GM23338 (cell line): ENCODE results near the gene CHRM4. TPM values are rescaled to one million over a fixed set of nuclear protein-coding genes. Genes with fewer than 3 reads are reported as not detected.

ENCODE experiments used
- ATAC-seq: fragments of 200-7000 bp; cut with Tn5 transposase; 3 replicates; pipeline ENCODE4 v1.9.1; 2020
- DNase-seq: peaks from one replicate; pipeline ENCODE4 v3.0.0-alpha.2; 2015; ENCODE audit warnings: low spot score
- H2AFZ ChIP-seq: fragments of 200-600 bp; sonication (generic); 2 replicates; pipeline ENCODE4 v1.8.0; 2016; ENCODE audit warnings: antibody characterized with exemption, mild to moderate bottlenecking, moderate library complexity
- H3F3A ChIP-seq: fragments of 200-600 bp; sonication (generic); replicated peaks from 2 replicates; pipeline ENCODE4 v1.8.0; 2017; ENCODE audit warnings: antibody characterized with exemption, mixed run types, low read depth
- H3K27ac ChIP-seq: fragments of 200-600 bp; sonication (generic); 2 replicates; pipeline ENCODE4 v1.6.1; 2016; ENCODE audit warnings: low read depth
- H3K27me3 ChIP-seq: fragments of 200-600 bp; sonication (generic); 2 replicates; pipeline ENCODE4 v1.8.0; 2016; ENCODE audit warnings: mild to moderate bottlenecking, mixed run types, moderate library complexity; ENCODE audit not compliant: insufficient read depth
- H3K36me3 ChIP-seq: fragments of 200-600 bp; sonication (generic); 2 replicates; pipeline ENCODE4 v1.8.0; 2016; ENCODE audit warnings: mild to moderate bottlenecking; ENCODE audit not compliant: insufficient read depth
- H3K4me1 ChIP-seq: fragments of 200-600 bp; sonication (generic); 2 replicates; pipeline ENCODE4 v1.8.0; 2016; ENCODE audit warnings: mild to moderate bottlenecking, moderate library complexity; ENCODE audit not compliant: insufficient read depth
- H3K4me2 ChIP-seq: fragments of 200-600 bp; sonication (generic); 2 replicates; pipeline ENCODE4 v1.7.1; 2017; ENCODE audit warnings: mixed run types
- H3K4me3 ChIP-seq: fragments of 200-600 bp; sonication (generic); 2 replicates; pipeline ENCODE4 v1.6.1; 2016; ENCODE audit warnings: mixed run types
- H3K79me2 ChIP-seq: fragments of 200-600 bp; sonication (generic); replicated peaks from 2 replicates; pipeline ENCODE4 v1.8.0; 2017; ENCODE audit warnings: mild to moderate bottlenecking; ENCODE audit not compliant: insufficient read depth
- H3K9me2 ChIP-seq: fragments of 200-600 bp; sonication (generic); 2 replicates; pipeline ENCODE4 v1.8.0; 2017; ENCODE audit not compliant: insufficient read depth
- H4K20me1 ChIP-seq: fragments of 200-600 bp; sonication (generic); replicated peaks from 2 replicates; pipeline ENCODE4 v1.8.0; 2017; ENCODE audit warnings: mild to moderate bottlenecking; ENCODE audit not compliant: insufficient read depth
- H3K27ac Mint-ChIP-seq: 2 replicates; pipeline ENCODE4 v1.8.0; 2020; ENCODE audit warnings: inconsistent platforms, mild to moderate bottlenecking, moderate library complexity, mixed read lengths
- H3K27me3 Mint-ChIP-seq: 3 replicates; pipeline ENCODE4 v1.8.0; 2022; ENCODE audit warnings: low read depth, mild to moderate bottlenecking, moderate library complexity, mixed read lengths, inconsistent platforms; ENCODE audit not compliant: insufficient read depth, poor library complexity
- H3K36me3 Mint-ChIP-seq: 3 replicates; pipeline ENCODE4 v1.8.0; 2021; ENCODE audit warnings: low read depth, mild to moderate bottlenecking, inconsistent platforms, moderate library complexity, mixed read lengths
- H3K4me1 Mint-ChIP-seq: 3 replicates; pipeline ENCODE4 v1.8.0; 2020; ENCODE audit warnings: mild to moderate bottlenecking, inconsistent platforms, mixed read lengths
- H3K4me3 Mint-ChIP-seq: 3 replicates; pipeline ENCODE4 v1.8.0; 2021; ENCODE audit warnings: moderate library complexity, mild to moderate bottlenecking, inconsistent platforms, mixed read lengths
- H3K9me3 Mint-ChIP-seq: 3 replicates; pipeline ENCODE4 v1.8.0; 2020; ENCODE audit warnings: moderate library complexity, mild to moderate bottlenecking, inconsistent platforms, mixed read lengths
- POLR2AphosphoS5 ChIP-seq: IDR thresholded peaks from 2 replicates; pipeline ENCODE4 v1.6.1; 2016; ENCODE audit warnings: antibody characterized with exemption, low read depth
- STAT1 ChIP-seq: IDR thresholded peaks from one replicate; pipeline ENCODE4 v1.6.1; 2016; ENCODE audit warnings: antibody characterized with exemption; ENCODE audit not compliant: unreplicated experiment
- polyA plus RNA-seq: library from polyadenylated mRNA; unstranded; fragments of >200 nt; fragmentation: Nextera tagmentation; extraction: Ambion mirVana; gene quantifications from 2 replicates; pipeline ENCODE4 v1.2.1, GENCODE V29; 2016
- total RNA-seq: library from RNA; depleted of rRNA; stranded (reverse); fragments of >200 nt; shearing (Covaris generic); gene quantifications from 2 replicates; pipeline ENCODE4 v1.2.3, GENCODE V29; 2014
- TF ChIP-seq, protein P1 (sequence below): fragments of 250-450 bp; sonication (Bioruptor Pico); IDR thresholded peaks from 2 replicates; pipeline ENCODE4 v1.5.0; 2020; ENCODE audit warnings: mild to moderate bottlenecking, moderate library complexity
- TF ChIP-seq, protein P2 (sequence below), 2 experiments: fragments of 200-600 bp in 1 of 2; sonication (generic) in 1 of 2; conservative IDR thresholded peaks; 2 replicates each; pipeline versions ENCODE4 v1.5.1 to v1.6.1; 2016 to 2017; ENCODE audit warnings: antibody characterized with exemption in 2 of 2, low read depth in 2 of 2, mild to moderate bottlenecking in 2 of 2, moderate library complexity in 1 of 2
- TF ChIP-seq, protein P3 (sequence below): IDR thresholded peaks from one replicate; pipeline ENCODE4 v1.6.1; 2018; ENCODE audit warnings: antibody characterized with exemption; ENCODE audit not compliant: unreplicated experiment

The CHRM4 gene
- total and polyA plus RNA-seq, 2 experiments from 2014 or later = 0.97 TPM; not detected in 1

DNA sequence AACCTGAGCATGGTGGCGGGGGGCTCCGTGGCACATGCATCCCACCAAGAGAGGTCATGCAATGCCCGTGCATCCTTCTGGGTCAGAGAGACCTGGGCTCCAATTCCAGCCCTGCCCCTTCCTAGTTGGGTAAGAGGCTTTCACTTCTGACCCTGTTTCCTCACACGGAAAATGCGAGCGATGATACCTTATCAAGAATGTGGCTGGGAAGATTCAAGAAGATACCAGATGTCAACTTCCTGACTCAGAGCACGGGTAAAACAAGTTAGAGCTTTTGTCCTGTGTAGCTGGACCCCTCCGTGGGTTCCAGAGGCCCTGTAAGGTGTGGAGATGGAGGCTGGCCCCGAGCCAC is 53.0 kb downstream of the CHRM4 start:
- H3K27me3 ChIP-seq = peaks cover 16% of the 10 kb centered on the region
- Mint-ChIP-seq H3K36me3 (no peaks in the 10 kb centered on the region), H3K4me1 (peaks cover 88% of the 10 kb centered on the region), H3K27ac (peak overlapping the region; percentile 96), H3K4me3 (peak overlapping the region; percentile 62), H3K27me3 (peaks cover 42% of the 10 kb centered on the region), H3K9me3 (no peaks in the 10 kb centered on the region)
- H3K79me2 ChIP-seq = no peaks in the 10 kb centered on the region
- peaks cover 78% of the 10 kb centered on the region for H3K4me1 ChIP-seq
- no peaks in the 10 kb centered on the region for H4K20me1 ChIP-seq
- TF ChIP-seq, protein P1, sequence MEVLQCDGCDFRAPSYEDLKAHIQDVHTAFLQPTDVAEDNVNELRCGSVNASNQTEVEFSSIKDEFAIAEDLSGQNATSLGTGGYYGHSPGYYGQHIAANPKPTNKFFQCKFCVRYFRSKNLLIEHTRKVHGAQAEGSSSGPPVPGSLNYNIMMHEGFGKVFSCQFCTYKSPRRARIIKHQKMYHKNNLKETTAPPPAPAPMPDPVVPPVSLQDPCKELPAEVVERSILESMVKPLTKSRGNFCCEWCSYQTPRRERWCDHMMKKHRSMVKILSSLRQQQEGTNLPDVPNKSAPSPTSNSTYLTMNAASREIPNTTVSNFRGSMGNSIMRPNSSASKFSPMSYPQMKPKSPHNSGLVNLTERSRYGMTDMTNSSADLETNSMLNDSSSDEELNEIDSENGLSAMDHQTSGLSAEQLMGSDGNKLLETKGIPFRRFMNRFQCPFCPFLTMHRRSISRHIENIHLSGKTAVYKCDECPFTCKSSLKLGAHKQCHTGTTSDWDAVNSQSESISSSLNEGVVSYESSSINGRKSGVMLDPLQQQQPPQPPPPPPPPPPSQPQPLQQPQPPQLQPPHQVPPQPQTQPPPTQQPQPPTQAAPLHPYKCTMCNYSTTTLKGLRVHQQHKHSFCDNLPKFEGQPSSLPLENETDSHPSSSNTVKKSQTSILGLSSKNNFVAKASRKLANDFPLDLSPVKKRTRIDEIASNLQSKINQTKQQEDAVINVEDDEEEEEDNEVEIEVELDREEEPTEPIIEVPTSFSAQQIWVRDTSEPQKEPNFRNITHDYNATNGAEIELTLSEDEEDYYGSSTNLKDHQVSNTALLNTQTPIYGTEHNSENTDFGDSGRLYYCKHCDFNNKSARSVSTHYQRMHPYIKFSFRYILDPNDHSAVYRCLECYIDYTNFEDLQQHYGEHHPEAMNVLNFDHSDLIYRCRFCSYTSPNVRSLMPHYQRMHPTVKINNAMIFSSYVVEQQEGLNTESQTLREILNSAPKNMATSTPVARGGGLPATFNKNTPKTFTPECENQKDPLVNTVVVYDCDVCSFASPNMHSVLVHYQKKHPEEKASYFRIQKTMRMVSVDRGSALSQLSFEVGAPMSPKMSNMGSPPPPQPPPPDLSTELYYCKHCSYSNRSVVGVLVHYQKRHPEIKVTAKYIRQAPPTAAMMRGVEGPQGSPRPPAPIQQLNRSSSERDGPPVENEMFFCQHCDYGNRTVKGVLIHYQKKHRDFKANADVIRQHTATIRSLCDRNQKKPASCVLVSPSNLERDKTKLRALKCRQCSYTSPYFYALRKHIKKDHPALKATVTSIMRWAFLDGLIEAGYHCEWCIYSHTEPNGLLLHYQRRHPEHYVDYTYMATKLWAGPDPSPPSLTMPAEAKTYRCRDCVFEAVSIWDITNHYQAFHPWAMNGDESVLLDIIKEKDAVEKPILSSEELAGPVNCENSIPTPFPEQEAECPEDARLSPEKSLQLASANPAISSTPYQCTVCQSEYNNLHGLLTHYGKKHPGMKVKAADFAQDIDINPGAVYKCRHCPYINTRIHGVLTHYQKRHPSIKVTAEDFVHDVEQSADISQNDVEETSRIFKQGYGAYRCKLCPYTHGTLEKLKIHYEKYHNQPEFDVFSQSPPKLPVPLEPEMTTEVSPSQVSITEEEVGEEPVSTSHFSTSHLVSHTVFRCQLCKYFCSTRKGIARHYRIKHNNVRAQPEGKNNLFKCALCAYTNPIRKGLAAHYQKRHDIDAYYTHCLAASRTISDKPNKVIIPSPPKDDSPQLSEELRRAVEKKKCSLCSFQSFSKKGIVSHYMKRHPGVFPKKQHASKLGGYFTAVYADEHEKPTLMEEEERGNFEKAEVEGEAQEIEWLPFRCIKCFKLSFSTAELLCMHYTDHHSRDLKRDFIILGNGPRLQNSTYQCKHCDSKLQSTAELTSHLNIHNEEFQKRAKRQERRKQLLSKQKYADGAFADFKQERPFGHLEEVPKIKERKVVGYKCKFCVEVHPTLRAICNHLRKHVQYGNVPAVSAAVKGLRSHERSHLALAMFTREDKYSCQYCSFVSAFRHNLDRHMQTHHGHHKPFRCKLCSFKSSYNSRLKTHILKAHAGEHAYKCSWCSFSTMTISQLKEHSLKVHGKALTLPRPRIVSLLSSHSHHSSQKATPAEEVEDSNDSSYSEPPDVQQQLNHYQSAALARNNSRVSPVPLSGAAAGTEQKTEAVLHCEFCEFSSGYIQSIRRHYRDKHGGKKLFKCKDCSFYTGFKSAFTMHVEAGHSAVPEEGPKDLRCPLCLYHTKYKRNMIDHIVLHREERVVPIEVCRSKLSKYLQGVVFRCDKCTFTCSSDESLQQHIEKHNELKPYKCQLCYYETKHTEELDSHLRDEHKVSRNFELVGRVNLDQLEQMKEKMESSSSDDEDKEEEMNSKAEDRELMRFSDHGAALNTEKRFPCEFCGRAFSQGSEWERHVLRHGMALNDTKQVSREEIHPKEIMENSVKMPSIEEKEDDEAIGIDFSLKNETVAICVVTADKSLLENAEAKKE (CRISPR knock-in tag) = 0 out of 2 replicates have a peak, but pooled peaks have one; percentile 3
- peak; percentile 25; the same call in 1 of the 2 replicates for TF ChIP-seq POLR2AphosphoS5
- TF ChIP-seq STAT1 = no peak
- TF ChIP-seq, protein P2, sequence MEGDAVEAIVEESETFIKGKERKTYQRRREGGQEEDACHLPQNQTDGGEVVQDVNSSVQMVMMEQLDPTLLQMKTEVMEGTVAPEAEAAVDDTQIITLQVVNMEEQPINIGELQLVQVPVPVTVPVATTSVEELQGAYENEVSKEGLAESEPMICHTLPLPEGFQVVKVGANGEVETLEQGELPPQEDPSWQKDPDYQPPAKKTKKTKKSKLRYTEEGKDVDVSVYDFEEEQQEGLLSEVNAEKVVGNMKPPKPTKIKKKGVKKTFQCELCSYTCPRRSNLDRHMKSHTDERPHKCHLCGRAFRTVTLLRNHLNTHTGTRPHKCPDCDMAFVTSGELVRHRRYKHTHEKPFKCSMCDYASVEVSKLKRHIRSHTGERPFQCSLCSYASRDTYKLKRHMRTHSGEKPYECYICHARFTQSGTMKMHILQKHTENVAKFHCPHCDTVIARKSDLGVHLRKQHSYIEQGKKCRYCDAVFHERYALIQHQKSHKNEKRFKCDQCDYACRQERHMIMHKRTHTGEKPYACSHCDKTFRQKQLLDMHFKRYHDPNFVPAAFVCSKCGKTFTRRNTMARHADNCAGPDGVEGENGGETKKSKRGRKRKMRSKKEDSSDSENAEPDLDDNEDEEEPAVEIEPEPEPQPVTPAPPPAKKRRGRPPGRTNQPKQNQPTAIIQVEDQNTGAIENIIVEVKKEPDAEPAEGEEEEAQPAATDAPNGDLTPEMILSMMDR (conservative IDR thresholded peaks at IDR 0.05; ENCODE audit: low read depth in 2 of 2) = no peak
- TF ChIP-seq, protein P3, sequence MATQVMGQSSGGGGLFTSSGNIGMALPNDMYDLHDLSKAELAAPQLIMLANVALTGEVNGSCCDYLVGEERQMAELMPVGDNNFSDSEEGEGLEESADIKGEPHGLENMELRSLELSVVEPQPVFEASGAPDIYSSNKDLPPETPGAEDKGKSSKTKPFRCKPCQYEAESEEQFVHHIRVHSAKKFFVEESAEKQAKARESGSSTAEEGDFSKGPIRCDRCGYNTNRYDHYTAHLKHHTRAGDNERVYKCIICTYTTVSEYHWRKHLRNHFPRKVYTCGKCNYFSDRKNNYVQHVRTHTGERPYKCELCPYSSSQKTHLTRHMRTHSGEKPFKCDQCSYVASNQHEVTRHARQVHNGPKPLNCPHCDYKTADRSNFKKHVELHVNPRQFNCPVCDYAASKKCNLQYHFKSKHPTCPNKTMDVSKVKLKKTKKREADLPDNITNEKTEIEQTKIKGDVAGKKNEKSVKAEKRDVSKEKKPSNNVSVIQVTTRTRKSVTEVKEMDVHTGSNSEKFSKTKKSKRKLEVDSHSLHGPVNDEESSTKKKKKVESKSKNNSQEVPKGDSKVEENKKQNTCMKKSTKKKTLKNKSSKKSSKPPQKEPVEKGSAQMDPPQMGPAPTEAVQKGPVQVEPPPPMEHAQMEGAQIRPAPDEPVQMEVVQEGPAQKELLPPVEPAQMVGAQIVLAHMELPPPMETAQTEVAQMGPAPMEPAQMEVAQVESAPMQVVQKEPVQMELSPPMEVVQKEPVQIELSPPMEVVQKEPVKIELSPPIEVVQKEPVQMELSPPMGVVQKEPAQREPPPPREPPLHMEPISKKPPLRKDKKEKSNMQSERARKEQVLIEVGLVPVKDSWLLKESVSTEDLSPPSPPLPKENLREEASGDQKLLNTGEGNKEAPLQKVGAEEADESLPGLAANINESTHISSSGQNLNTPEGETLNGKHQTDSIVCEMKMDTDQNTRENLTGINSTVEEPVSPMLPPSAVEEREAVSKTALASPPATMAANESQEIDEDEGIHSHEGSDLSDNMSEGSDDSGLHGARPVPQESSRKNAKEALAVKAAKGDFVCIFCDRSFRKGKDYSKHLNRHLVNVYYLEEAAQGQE = no peak
- peak overlapping the region; percentile 55 for H3K4me2 ChIP-seq
- ATAC-seq (peak; percentile 7), DNase-seq (peak; percentile 77)
- H3K9me2 ChIP-seq = no peaks in the 10 kb centered on the region
- peak overlapping the region; percentile 36 for H3K4me3 ChIP-seq
- peak overlapping the region; percentile 94 for H3K27ac ChIP-seq
- H3F3A ChIP-seq = peaks cover 25% of the 10 kb centered on the region
- H2AFZ ChIP-seq = no peak overlapping the region
- H3K36me3 ChIP-seq = no peaks in the 10 kb centered on the region
